HepG2 (cell line): ENCODE measurements around the gene PCSK2. TPM values are rescaled to one million over a fixed set of nuclear protein-coding genes. Genes with fewer than 3 reads are reported as not detected.
A peak's percentile ranks its signal among the peaks of the same experiment; 100 is the strongest.

Experiments
- ATF6 ChIP-seq: sonication (generic); formaldehyde crosslinking; conservative IDR thresholded peaks from 2 replicates; pipeline ENCODE4 v1.4.0; 2020; ENCODE audit warnings: missing genetic modification reagents
- ATF7-NPFF ChIP-seq: sonication (generic); formaldehyde crosslinking; IDR thresholded peaks from 2 replicates; pipeline ENCODE4 v1.8.1; 2023; ENCODE audit warnings: mild to moderate bottlenecking, low read depth, missing genetic modification reagents, moderate library complexity
- CHCHD3 ChIP-seq: sonication (generic); formaldehyde crosslinking; IDR thresholded peaks from 2 replicates; pipeline ENCODE4 v1.8.0; 2022; ENCODE audit warnings: mild to moderate bottlenecking, missing genetic modification reagents, moderate library complexity
- CREM ChIP-seq, 2 experiments: sonication (generic) in 1 of 2; formaldehyde crosslinking in 1 of 2; IDR thresholded peaks; 2 replicates each; pipeline versions ENCODE4 v1.4.0 to v1.6.1; 2016 to 2020; ENCODE audit warnings: antibody characterized with exemption in 1 of 2, mild to moderate bottlenecking in 1 of 2, missing genetic modification reagents in 1 of 2
- CSRNP2 ChIP-seq: sonication (generic); formaldehyde crosslinking; conservative IDR thresholded peaks from 2 replicates; pipeline ENCODE4 v1.8.0; 2022; ENCODE audit warnings: low read depth, missing genetic modification reagents
- GPN1 ChIP-seq: sonication (generic); formaldehyde crosslinking; IDR thresholded peaks from 2 replicates; pipeline ENCODE4 v1.5.1; 2020; ENCODE audit warnings: missing genetic modification reagents, borderline replicate concordance
- HDAC1 ChIP-seq: sonication (generic); formaldehyde crosslinking; IDR thresholded peaks from 2 replicates; pipeline ENCODE4 v1.5.1; 2020; ENCODE audit warnings: mild to moderate bottlenecking, missing genetic modification reagents
- MAFG ChIP-seq: sonication (generic); formaldehyde crosslinking; IDR thresholded peaks from 2 replicates; pipeline ENCODE4 v1.5.1; 2020; ENCODE audit warnings: mild to moderate bottlenecking, missing genetic modification reagents
- MIER3 ChIP-seq: IDR thresholded peaks from 2 replicates; pipeline ENCODE4 v1.6.1; 2016; ENCODE audit warnings: missing compliant biosample characterization, borderline replicate concordance
- NR2F6 ChIP-seq, 2 experiments: IDR thresholded peaks; 2 replicates each; pipeline ENCODE4 v1.6.1; 2016; ENCODE audit warnings: antibody characterized with exemption in 1 of 2, mild to moderate bottlenecking in 1 of 2
- NR3C1 ChIP-seq: sonication (generic); formaldehyde crosslinking; IDR thresholded peaks from 2 replicates; pipeline ENCODE4 v1.4.0; 2020; ENCODE audit warnings: missing genetic modification reagents
- PHF5A ChIP-seq: IDR thresholded peaks from one replicate; pipeline ENCODE4 v1.6.1; 2018; ENCODE audit warnings: low read depth, missing genetic modification reagents; ENCODE audit not compliant: unreplicated experiment
- RFX1 ChIP-seq: fragments of 450-650 bp; IDR thresholded peaks from 2 replicates; pipeline ENCODE4 v1.6.1; 2017
- TBX2 ChIP-seq: sonication (generic); formaldehyde crosslinking; IDR thresholded peaks from 2 replicates; pipeline ENCODE4 v1.5.0; 2020; ENCODE audit warnings: missing genetic modification reagents, mild to moderate bottlenecking, borderline replicate concordance
- ZFAT ChIP-seq: sonication (generic); formaldehyde crosslinking; conservative IDR thresholded peaks from 2 replicates; pipeline ENCODE4 v1.8.1; 2023; ENCODE audit warnings: missing genetic modification reagents, inconsistent platforms
- ZNF160 ChIP-seq: sonication (generic); formaldehyde crosslinking; IDR thresholded peaks from 2 replicates; pipeline ENCODE4 v1.8.0; 2022; ENCODE audit warnings: mild to moderate bottlenecking, inconsistent platforms, missing genetic modification reagents
- ZNF224 ChIP-seq: sonication (generic); formaldehyde crosslinking; IDR thresholded peaks from 2 replicates; pipeline ENCODE4 v1.5.0; 2020; ENCODE audit warnings: mild to moderate bottlenecking, missing genetic modification reagents
- ZNF768 ChIP-seq: sonication (generic); formaldehyde crosslinking; IDR thresholded peaks from 2 replicates; pipeline ENCODE4 v1.4.0; 2020; ENCODE audit warnings: missing genetic modification reagents
- polyA plus RNA-seq, 8 experiments: library from polyadenylated mRNA; depleted of rRNA in 3 of 8; stranded (reverse) in 7 of 8; unstranded in 1 of 8; fragments of >200 nt; fragmentation: Illumina TruSeq in 4 of 8; extraction: Trizol in 4 of 8; gene quantifications; 2 replicates each; pipeline versions ENCODE4 v1.2.1 to v1.2.3, GENCODE V29; 2011 to 2016; ENCODE audit warnings: low read depth in 4 of 8, missing spikeins in 1 of 8, mixed read lengths in 1 of 8; ENCODE audit not compliant: insufficient read depth in 1 of 8
- total RNA-seq, 5 experiments: library from RNA; depleted of rRNA; stranded (reverse); fragments of >200 nt; fragmentation: Illumina TruSeq; extraction: Trizol; gene quantifications; 2 replicates each; pipeline ENCODE4 v1.2.3, GENCODE V29; 2016; ENCODE audit warnings: low read depth in 1 of 5
- TF ChIP-seq, protein P1 (sequence below): fragments of 450-650 bp; IDR thresholded peaks from 2 replicates; pipeline ENCODE4 v1.6.1; 2016
- TF ChIP-seq, protein P2 (sequence below): sonication (generic); formaldehyde crosslinking; IDR thresholded peaks from 2 replicates; pipeline ENCODE4 v1.8.0; 2023; ENCODE audit warnings: mild to moderate bottlenecking, missing genetic modification reagents

Gene PCSK2
- total and polyA plus RNA-seq, 2 of the 13 experiments (the other 11 are each of a cell fraction or from before 2014, with no cell fraction given) = not detected

DNA sequence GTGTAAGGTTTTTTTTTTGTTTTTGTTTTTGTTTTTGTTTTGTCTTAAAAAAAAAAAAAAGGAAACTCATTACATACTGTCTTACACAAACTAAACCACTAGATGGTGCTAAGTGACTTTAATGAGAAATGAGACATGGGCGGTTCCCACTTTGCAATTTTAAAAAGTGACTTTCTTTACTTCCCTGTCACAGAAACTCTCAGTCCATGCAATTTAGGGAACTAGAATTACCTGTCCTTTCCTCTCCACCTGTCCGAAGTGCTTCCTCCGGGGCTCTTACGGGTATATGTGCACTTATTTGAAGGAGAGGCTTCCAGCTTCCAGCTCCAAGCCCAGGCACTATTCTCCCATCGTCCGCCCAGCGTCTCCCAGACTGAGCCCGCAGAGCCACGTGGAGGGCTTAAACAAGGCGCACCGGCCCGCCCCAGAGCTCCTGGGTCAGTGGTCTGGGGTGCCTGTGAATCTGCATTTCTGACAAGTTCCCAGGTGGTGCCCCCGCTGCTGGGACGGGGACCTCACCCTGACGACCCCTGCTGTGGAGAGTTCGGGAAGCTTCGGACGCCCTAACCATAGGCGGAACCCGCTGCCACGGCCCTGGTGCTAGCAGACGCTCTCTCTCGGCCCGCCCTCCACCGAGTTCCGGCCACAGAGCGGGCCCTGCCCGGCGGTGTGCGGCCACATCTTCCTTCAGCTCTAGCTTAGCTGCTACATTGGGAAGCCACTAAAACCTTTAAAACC, 278.2 kb downstream of the PCSK2 start (continued):
- TF ChIP-seq, protein P1, sequence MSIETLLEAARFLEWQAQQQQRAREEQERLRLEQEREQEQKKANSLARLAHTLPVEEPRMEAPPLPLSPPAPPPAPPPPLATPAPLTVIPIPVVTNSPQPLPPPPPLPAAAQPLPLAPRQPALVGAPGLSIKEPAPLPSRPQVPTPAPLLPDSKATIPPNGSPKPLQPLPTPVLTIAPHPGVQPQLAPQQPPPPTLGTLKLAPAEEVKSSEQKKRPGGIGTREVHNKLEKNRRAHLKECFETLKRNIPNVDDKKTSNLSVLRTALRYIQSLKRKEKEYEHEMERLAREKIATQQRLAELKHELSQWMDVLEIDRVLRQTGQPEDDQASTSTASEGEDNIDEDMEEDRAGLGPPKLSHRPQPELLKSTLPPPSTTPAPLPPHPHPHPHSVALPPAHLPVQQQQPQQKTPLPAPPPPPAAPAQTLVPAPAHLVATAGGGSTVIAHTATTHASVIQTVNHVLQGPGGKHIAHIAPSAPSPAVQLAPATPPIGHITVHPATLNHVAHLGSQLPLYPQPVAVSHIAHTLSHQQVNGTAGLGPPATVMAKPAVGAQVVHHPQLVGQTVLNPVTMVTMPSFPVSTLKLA = peak; percentile 21; the same call in 1 of the 2 replicates
- TF ChIP-seq CHCHD3 (CRISPR knock-in tag) (no peak), MAFG (CRISPR knock-in tag) (peak; percentile 41; the same call in 1 of the 2 replicates), ZNF224 (CRISPR knock-in tag) (no peak), ZNF768 (peak; percentile 71; the same call in 1 of the 2 replicates), PHF5A (CRISPR knock-in tag) (no peak), ZNF160 (CRISPR knock-in tag) (no peak), GPN1 (CRISPR knock-in tag) (no peak), ATF7-NPFF (peak; percentile 42; the same call in 1 of the 2 replicates), CREM (IDR thresholded peaks at IDR 0.05) (no peak; the same call in 1 of the 2 replicates), CREM (CRISPR knock-in tag; IDR thresholded peaks at IDR 0.05) (no peak), RFX1 (no peak), ATF6 (CRISPR knock-in tag) (no peak), CSRNP2 (CRISPR knock-in tag) (no peak), ZFAT (CRISPR knock-in tag) (0 out of 2 replicates have a peak, but pooled peaks have one; percentile 58), TBX2 (CRISPR knock-in tag) (no peak), NR2F6 (IDR thresholded peaks at IDR 0.05) (no peak), NR2F6 (CRISPR knock-in tag; IDR thresholded peaks at IDR 0.05) (no peak), NR3C1 (no peak), HDAC1 (CRISPR knock-in tag) (no peak), MIER3 (CRISPR knock-in tag) (no peak)
- TF ChIP-seq, protein P2, sequence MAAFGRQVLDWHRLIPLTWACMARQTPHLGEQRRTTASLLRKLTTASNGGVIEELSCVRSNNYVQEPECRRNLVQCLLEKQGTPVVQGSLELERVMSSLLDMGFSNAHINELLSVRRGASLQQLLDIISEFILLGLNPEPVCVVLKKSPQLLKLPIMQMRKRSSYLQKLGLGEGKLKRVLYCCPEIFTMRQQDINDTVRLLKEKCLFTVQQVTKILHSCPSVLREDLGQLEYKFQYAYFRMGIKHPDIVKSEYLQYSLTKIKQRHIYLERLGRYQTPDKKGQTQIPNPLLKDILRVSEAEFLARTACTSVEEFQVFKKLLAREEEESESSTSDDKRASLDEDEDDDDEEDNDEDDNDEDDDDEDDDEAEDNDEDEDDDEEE (CRISPR knock-in tag) = no peak
